Measurements from ENCODE around the gene SDR42E2. TPM values are rescaled to one million over a fixed set of nuclear protein-coding genes. Genes with fewer than 3 reads are reported as not detected.

The SDR42E2 gene
- total and polyA plus RNA-seq, 2 of the 8 experiments (the other 6 are each of a cell fraction or from before 2014, with no cell fraction given): 0.08 TPM; not detected in 1

GRCh38 chr16:22194707-22195444, 32.6 kb downstream of the SDR42E2 start:
- H4K20me1 ChIP-seq (replicated peaks in 1 of 2; ENCODE audit: control insufficient read depth in 1 of 2, insufficient read depth in 2 of 2, low read length in 2 of 2): no peaks in the 10 kb centered on the region
- no peak overlapping the region for H3K4ac ChIP-seq (replicated peaks; ENCODE audit: insufficient read length, low read depth, low read length)
- ChIA-PET CTCF (ENCODE audit: partially characterized antibody) (interaction anchor here (0.8 to 2.6 kb wide), 10 partner anchors 9 to 186 kb away, joined by 3 to 13 read pairs (median 4); partner anchors contain the start of genes EEF2K and POLR3E), POLR2A (ENCODE audit: partially characterized antibody) (interaction anchor here (1.5 kb wide), 1 partner anchor 103 kb away, joined by 4 read pairs; the partner anchor contains the start of gene POLR3E)
- FAIRE-seq: no peak
- H2AFZ ChIP-seq (ENCODE audit: low read length): no peak overlapping the region
- WGBS, 2 experiments (ENCODE audit: extremely low coverage in 1 of 2, insufficient coverage in 1 of 2, insufficient read length in 1 of 2, insufficient replicate concordance in 2 of 2, low coverage in 1 of 2, low lambda C conversion rate in 2 of 2, missing lambda C conversion rate in 1 of 2): 93% methylated on average over 9 of the region's 9 CpGs; no CpG with 5 or more reads in 1 of the 2 experiments
- H3K79me2 ChIP-seq (ENCODE audit: control insufficient read depth in 1 of 2, insufficient read depth in 2 of 2, low read length in 2 of 2): no peaks in the 10 kb centered on the region
- no peak overlapping the region for H2BK5ac ChIP-seq (ENCODE audit: low read depth, low read length)
- H4K8ac ChIP-seq (ENCODE audit: extremely low read depth, insufficient read depth, low read length): no peak overlapping the region
- no peak overlapping the region for H4K5ac ChIP-seq (ENCODE audit: insufficient read length, low read depth, low read length)
- H3K9me3 ChIP-seq (ENCODE audit: insufficient read depth in 2 of 2, low read depth in 1 of 2, low read length in 1 of 2): no peaks in the 10 kb centered on the region
- no peak for DNase-seq (ENCODE audit: low read depth in 1 of 2, low spot score in 2 of 2)
- H3K4me3 ChIP-seq (ENCODE audit: extremely low read depth in 1 of 4, insufficient read depth in 2 of 4, low read depth in 3 of 4, low read length in 4 of 4): peak overlapping the region in 1 of 4 experiments; percentile 92; a peak in 1 of 8 replicates
- H3K56ac ChIP-seq (replicated peaks; ENCODE audit: insufficient read length, low read depth, low read length): no peak overlapping the region
- H3K27ac ChIP-seq (ENCODE audit: low read depth, low read length): no peak overlapping the region
- H2AK5ac ChIP-seq (ENCODE audit: low read depth, low read length): no peak overlapping the region
- H2BK120ac ChIP-seq (replicated peaks; ENCODE audit: low read depth, low read length): no peak overlapping the region
- H4K91ac ChIP-seq (replicated peaks; ENCODE audit: insufficient read length, low read length): no peak overlapping the region
- no peak overlapping the region for H3K23ac ChIP-seq (ENCODE audit: insufficient read length)
- no peak overlapping the region; the same call in 1 of the 2 replicates for H3K18ac ChIP-seq (ENCODE audit: extremely low read depth, low read length)
- no peak overlapping the region for H3K9ac ChIP-seq (replicated peaks in 1 of 4; ENCODE audit: extremely low read depth in 1 of 4, low read depth in 3 of 4, low read length in 3 of 4)
- H3K79me1 ChIP-seq (ENCODE audit: low read depth, low read length): no peaks in the 10 kb centered on the region
- peaks cover 0 to 5% (median under 1%) of the 10 kb centered on the region in 4 experiments; a peak in 5 of 7 replicates for H3K4me1 ChIP-seq (replicated peaks in 1 of 4; ENCODE audit: control insufficient read depth in 3 of 4, insufficient read depth in 4 of 4, low read length in 3 of 4)
- no peak overlapping the region for H2BK20ac ChIP-seq (ENCODE audit: low read length)
- H3K36me3 ChIP-seq (ENCODE audit: control insufficient read depth in 2 of 4, insufficient read depth in 4 of 4, low read length in 3 of 4): no peaks in the 10 kb centered on the region
- peaks cover 6% of the 10 kb centered on the region for H3K23me2 ChIP-seq (ENCODE audit: low read depth, low read length)
- H3K14ac ChIP-seq (ENCODE audit: insufficient read length): no peak overlapping the region
- no peaks in the 10 kb centered on the region for H3K27me3 ChIP-seq (replicated peaks in 1 of 4; ENCODE audit: control insufficient read depth in 3 of 4, extremely low read depth in 1 of 4, insufficient read depth in 3 of 4, low read length in 3 of 4)
- no peak overlapping the region for H3K4me2 ChIP-seq (ENCODE audit: insufficient read depth in 1 of 2, low read depth in 2 of 2, low read length in 2 of 2)
- H2BK12ac ChIP-seq (ENCODE audit: low read depth, low read length): no peak overlapping the region
- H2BK15ac ChIP-seq (ENCODE audit: low read length): no peak overlapping the region
- TF ChIP-seq EGR1 (IDR thresholded peaks at IDR 0.05; ENCODE audit: borderline replicate concordance, low read depth, low read length) (no peak), SP2 (IDR thresholded peaks at IDR 0.05; ENCODE audit: low read length) (no peak), PHF8 (conservative IDR thresholded peaks at IDR 0.05; ENCODE audit: low read depth, low read length) (no peak), USF2 (IDR thresholded peaks at IDR 0.05; ENCODE audit: low read length) (no peak), SUZ12 (IDR thresholded peaks at IDR 0.05; ENCODE audit: low read length) (no peak), BACH1 (IDR thresholded peaks at IDR 0.05; ENCODE audit: low read length) (no peak), RBBP5 (IDR thresholded peaks at IDR 0.05; ENCODE audit: borderline replicate concordance, low read depth, low read length) (no peak), NANOG (IDR thresholded peaks at IDR 0.05; ENCODE audit: insufficient read depth, low read depth, low read length, poor library complexity, severe bottlenecking) (no peak)
